ENCODE measurements around the gene FLACC1. TPM values are rescaled to one million over a fixed set of nuclear protein-coding genes. Genes with fewer than 3 reads are reported as not detected.
A peak's percentile ranks its signal among the peaks of the same experiment; 100 is the strongest.

The FLACC1 gene
- total and polyA plus RNA-seq, 2 of the 8 experiments (the other 6 are each of a cell fraction or from before 2014, with no cell fraction given), result 0.58 TPM; not detected in 1

GRCh38 chr2:201344663-201345366, 12.3 kb downstream of the FLACC1 start:
- DNase-seq (ENCODE audit: low read depth in 1 of 2, low spot score in 2 of 2) (no peak), FAIRE-seq (no peak)
- H3K23ac ChIP-seq (ENCODE audit: insufficient read length), result no peak overlapping the region
- no peak overlapping the region for H2BK15ac ChIP-seq (ENCODE audit: low read length)
- H4K91ac ChIP-seq (replicated peaks; ENCODE audit: insufficient read length, low read length), result no peak overlapping the region
- no peak overlapping the region for H4K5ac ChIP-seq (ENCODE audit: insufficient read length, low read depth, low read length)
- H3K79me2 ChIP-seq (ENCODE audit: control insufficient read depth in 1 of 2, insufficient read depth in 2 of 2, low read length in 2 of 2), result no peaks in the 10 kb centered on the region
- H3K18ac ChIP-seq (ENCODE audit: extremely low read depth, low read length), result no peak overlapping the region
- H2BK12ac ChIP-seq (ENCODE audit: low read depth, low read length), result no peak overlapping the region
- ChIA-PET POLR2A (ENCODE audit: partially characterized antibody) (no interaction called here), CTCF (ENCODE audit: partially characterized antibody) (interaction anchor here (1.0 to 6.5 kb wide), 16 partner anchors 10 to 112 kb away, joined by 3 to 59 read pairs (median 4); no protein-coding TSS in a partner anchor)
- no peak overlapping the region for H2BK5ac ChIP-seq (ENCODE audit: low read depth, low read length)
- H3K9me3 ChIP-seq (ENCODE audit: insufficient read depth in 2 of 2, low read depth in 1 of 2, low read length in 1 of 2), result no peaks in the 10 kb centered on the region
- H3K23me2 ChIP-seq (ENCODE audit: low read depth, low read length), result no peaks in the 10 kb centered on the region
- no peak overlapping the region for H2BK20ac ChIP-seq (ENCODE audit: low read length)
- no peak overlapping the region for H3K56ac ChIP-seq (replicated peaks; ENCODE audit: insufficient read length, low read depth, low read length)
- H4K8ac ChIP-seq (ENCODE audit: extremely low read depth, insufficient read depth, low read length), result no peak overlapping the region
- no peaks in the 10 kb centered on the region for H3K36me3 ChIP-seq (ENCODE audit: control insufficient read depth in 2 of 4, insufficient read depth in 4 of 4, low read length in 3 of 4)
- H3K4me1 ChIP-seq (replicated peaks in 1 of 4; ENCODE audit: control insufficient read depth in 3 of 4, insufficient read depth in 4 of 4, low read length in 3 of 4), result no peaks in the 10 kb centered on the region
- no peak overlapping the region for H3K27ac ChIP-seq (ENCODE audit: low read depth, low read length)
- no peak overlapping the region for H3K4me2 ChIP-seq (ENCODE audit: insufficient read depth in 1 of 2, low read depth in 2 of 2, low read length in 2 of 2)
- H3K79me1 ChIP-seq (ENCODE audit: low read depth, low read length), result no peaks in the 10 kb centered on the region
- no peak overlapping the region for H3K4me3 ChIP-seq (ENCODE audit: extremely low read depth in 1 of 4, insufficient read depth in 2 of 4, low read depth in 3 of 4, low read length in 4 of 4)
- no peaks in the 10 kb centered on the region for H3K27me3 ChIP-seq (replicated peaks in 1 of 4; ENCODE audit: control insufficient read depth in 3 of 4, extremely low read depth in 1 of 4, insufficient read depth in 3 of 4, low read length in 3 of 4)
- H2BK120ac ChIP-seq (replicated peaks; ENCODE audit: low read depth, low read length), result no peak overlapping the region
- WGBS, 2 experiments (ENCODE audit: extremely low coverage in 1 of 2, insufficient coverage in 1 of 2, insufficient read length in 1 of 2, insufficient replicate concordance in 2 of 2, low coverage in 1 of 2, low lambda C conversion rate in 2 of 2, missing lambda C conversion rate in 1 of 2), result 80% methylated on average over 1 of the region's 1 CpG; no CpG with 5 or more reads in 1 of the 2 experiments
- no peaks in the 10 kb centered on the region for H4K20me1 ChIP-seq (replicated peaks in 1 of 2; ENCODE audit: control insufficient read depth in 1 of 2, insufficient read depth in 2 of 2, low read length in 2 of 2)
- TF ChIP-seq CTCF (IDR thresholded peaks at IDR 0.05; ENCODE audit: control extremely low read depth in 1 of 3, insufficient read depth in 1 of 3, low read depth in 1 of 3, low read length in 3 of 3) (peak; percentile 38 to 70 (median 55)), RAD21 (IDR thresholded peaks at IDR 0.05 in 1 of 2, conservative IDR thresholded peaks at IDR 0.05 in 1 of 2; ENCODE audit: low read depth in 2 of 2, low read length in 2 of 2) (peak; percentile 47 to 56), SP4 (IDR thresholded peaks at IDR 0.05; ENCODE audit: low read length) (no peak)
- H2AFZ ChIP-seq (ENCODE audit: low read length), result no peak overlapping the region
- H3K4ac ChIP-seq (replicated peaks; ENCODE audit: insufficient read length, low read depth, low read length), result no peak overlapping the region
- no peak overlapping the region for H2AK5ac ChIP-seq (ENCODE audit: low read depth, low read length)
- H3K14ac ChIP-seq (ENCODE audit: insufficient read length), result no peak overlapping the region
- no peak overlapping the region for H3K9ac ChIP-seq (replicated peaks in 1 of 4; ENCODE audit: extremely low read depth in 1 of 4, low read depth in 3 of 4, low read length in 3 of 4)

Measured in H1 (cell line).